HG02852 (cell line): ENCODE results near the gene CLSTN2.

ENCODE experiments used
- ATAC-seq: cut with Tn5 transposase; IDR thresholded peaks from one replicate; pipeline ENCODE4 v1.9.1; 2021; ENCODE audit warnings: mild to moderate bottlenecking, moderate library complexity; ENCODE audit not compliant: unreplicated experiment

Gene CLSTN2

GRCh38 chr3:140219923-140220452 lies 285.0 kb downstream of the CLSTN2 start:
- ATAC-seq = no peak

- ATAC-seq = no peak
Measured at GRCh38 chr3:140223197-140223596, 288.2 kb downstream of the CLSTN2 start.

- no peak for ATAC-seq
Measured at GRCh38 chr3:140223631-140224030, 288.6 kb downstream of the CLSTN2 start.

GRCh38 chr3:140224307-140224706 lies 289.3 kb downstream of the CLSTN2 start:
- ATAC-seq = no peak

- no peak for ATAC-seq
Measured at GRCh38 chr3:140225996-140226395, 291.0 kb downstream of the CLSTN2 start.

GRCh38 chr3:140233702-140234101 lies 298.7 kb downstream of the CLSTN2 start:
- ATAC-seq = no peak

- ATAC-seq = no peak
Measured at GRCh38 chr3:140234256-140234655, 299.3 kb downstream of the CLSTN2 start.

- no peak for ATAC-seq
Measured at GRCh38 chr3:140236836-140237501, 302.0 kb downstream of the CLSTN2 start.

GRCh38 chr3:140238646-140239314 lies 303.8 kb downstream of the CLSTN2 start:
- ATAC-seq = no peak

- no peak for ATAC-seq
Measured at GRCh38 chr3:140242818-140243276, 307.9 kb downstream of the CLSTN2 start.

GRCh38 chr3:140243575-140243974 lies 308.6 kb downstream of the CLSTN2 start:
- no peak for ATAC-seq

GRCh38 chr3:140244893-140245292 lies 309.9 kb downstream of the CLSTN2 start:
- ATAC-seq = no peak

GRCh38 chr3:140246578-140246977 lies 311.6 kb downstream of the CLSTN2 start:
- no peak for ATAC-seq

GRCh38 chr3:140247775-140248174 lies 312.8 kb downstream of the CLSTN2 start:
- no peak for ATAC-seq

- ATAC-seq = no peak
Measured at GRCh38 chr3:140249188-140249587, 314.2 kb downstream of the CLSTN2 start.

GRCh38 chr3:140250010-140250855 lies 315.2 kb downstream of the CLSTN2 start:
- ATAC-seq = no peak

GRCh38 chr3:140250945-140251344 lies 316.0 kb downstream of the CLSTN2 start:
- ATAC-seq = no peak

GRCh38 chr3:140251678-140252077 lies 316.7 kb downstream of the CLSTN2 start:
- ATAC-seq = no peak

- ATAC-seq = no peak
Measured at GRCh38 chr3:140252812-140253656, 318.0 kb downstream of the CLSTN2 start.

GRCh38 chr3:140258222-140258724 lies 323.3 kb downstream of the CLSTN2 start:
- ATAC-seq = no peak
